Middle frontal gyrus (tissue), 1 donor: ENCODE data around the gene MRPL49.
A peak's percentile ranks its signal among the peaks of the same experiment; 100 is the strongest.
"Not testable (repeated sequence)": the region's sequence is repeated elsewhere in the genome, so short reads cannot be mapped to it uniquely, and the experiment has no call there.

Source experiments
- DNase-seq: peaks from one replicate; pipeline ENCODE4 v3.0.0-alpha.2; 2015; ENCODE audit warnings: low spot score; ENCODE audit errors: extremely low spot score

Gene MRPL49

GRCh38 chr11:65117206-65118096, 4.7 kb upstream of the MRPL49 start, which contains the start of gene ZNHIT2:
Gene ZNHIT2, minus strand, starts transcription at chr11:65117701. Its CDS starts 48 bp downstream, at chr11:65117653.
- peak; percentile 98 for DNase-seq

GRCh38 chr11:65118097-65118837, 3.9 kb upstream of the MRPL49 start:
- no peak for DNase-seq

- DNase-seq: not testable (repeated sequence)
Measured at GRCh38 chr11:65118891-65119669, 3.0 kb upstream of the MRPL49 start.

- DNase-seq: no peak
Measured at GRCh38 chr11:65119670-65119995, 2.5 kb upstream of the MRPL49 start.

GRCh38 chr11:65120831-65121230, 1.3 kb upstream of the MRPL49 start:
- no peak for DNase-seq

GRCh38 chr11:65121447-65121864, 665 bp upstream of the MRPL49 start:
- no peak for DNase-seq

- DNase-seq: no peak
Measured at GRCh38 chr11:65124480-65125196, 2.5 kb downstream of the MRPL49 start.

- DNase-seq: no peak
Measured at GRCh38 chr11:65125197-65126056, 3.3 kb downstream of the MRPL49 start.

GRCh38 chr11:65126624-65127274, 4.6 kb downstream of the MRPL49 start:
- DNase-seq: no peak

- DNase-seq: no peak
Measured at GRCh38 chr11:65127473-65128181, 5.5 kb downstream of the MRPL49 start.

GRCh38 chr11:65128182-65129145, 6.3 kb downstream of the MRPL49 start:
- DNase-seq: no peak

GRCh38 chr11:65129649-65130441, 7.7 kb downstream of the MRPL49 start:
- DNase-seq: no peak

- no peak for DNase-seq
Measured at GRCh38 chr11:65130631-65131416, 8.7 kb downstream of the MRPL49 start.

GRCh38 chr11:65131417-65131776, 9.3 kb downstream of the MRPL49 start:
- DNase-seq: no peak

- no peak for DNase-seq
Measured at GRCh38 chr11:65131895-65132237, 9.7 kb downstream of the MRPL49 start.

GRCh38 chr11:65132238-65132987, 10.3 kb downstream of the MRPL49 start:
- no peak for DNase-seq
